ENCODE data around the gene C1QTNF3.
"Not testable (repeated sequence)": the region's sequence is repeated elsewhere in the genome, so short reads cannot be mapped to it uniquely, and the experiment has no call there.

Gene C1QTNF3

DNA sequence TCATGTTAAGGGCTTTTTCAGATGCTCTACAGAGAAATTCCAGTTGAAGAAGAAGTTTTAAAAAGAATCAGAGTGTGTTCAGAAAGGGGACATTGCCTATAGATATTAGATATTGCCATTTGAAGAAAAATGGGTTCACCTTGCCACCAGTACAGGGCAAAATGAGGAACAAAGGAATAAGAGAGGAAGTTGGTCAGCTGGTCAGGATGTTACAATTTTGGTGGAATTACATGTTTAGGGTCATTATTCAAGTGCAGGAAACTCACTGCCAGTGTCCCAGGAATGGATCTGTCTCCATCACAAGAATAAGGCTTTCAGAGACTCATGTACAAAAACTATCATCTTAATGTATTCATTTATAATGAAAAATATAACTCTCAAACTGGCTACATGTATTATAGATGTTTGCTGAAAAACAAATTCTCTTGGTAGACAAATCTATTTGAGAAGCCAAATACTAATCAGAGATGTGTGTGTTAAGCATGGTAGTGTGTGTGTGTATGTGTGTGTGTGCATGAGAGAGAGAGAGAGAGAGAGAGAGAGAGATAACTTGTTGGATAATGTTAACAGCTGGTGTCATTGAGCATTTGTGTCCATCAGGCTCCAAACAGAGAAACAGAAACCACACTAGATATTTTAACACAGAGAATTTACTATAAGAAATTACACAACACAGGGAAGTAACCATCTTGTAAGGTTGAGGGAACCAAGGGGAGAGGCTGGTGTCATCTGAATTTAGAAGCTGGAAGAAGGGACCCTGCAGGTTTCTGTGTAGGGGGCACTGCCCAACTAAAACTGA, 5.0 kb upstream of the C1QTNF3 start:
- no peak for DNase-seq

DNA sequence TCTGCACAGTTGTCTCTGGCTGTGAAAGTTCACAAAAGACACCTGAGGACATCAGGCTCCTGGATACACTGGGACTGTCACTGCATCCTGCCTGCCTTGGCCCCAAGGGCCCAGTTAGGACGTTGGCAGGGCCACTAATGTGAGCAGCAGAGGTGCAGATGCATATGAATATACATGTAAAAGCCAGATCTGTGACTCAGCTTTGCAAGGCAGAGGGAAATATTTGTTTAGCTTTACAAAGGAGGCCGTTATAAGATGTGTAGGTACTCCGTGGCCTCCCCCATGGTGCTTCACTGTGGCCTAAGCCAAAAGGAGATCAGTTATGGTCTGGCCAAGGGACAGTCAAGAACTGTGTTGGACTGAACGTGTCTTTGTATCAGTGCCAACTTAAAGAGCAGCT, 4.1 kb upstream of the C1QTNF3 start:
- no peak for DNase-seq

DNA sequence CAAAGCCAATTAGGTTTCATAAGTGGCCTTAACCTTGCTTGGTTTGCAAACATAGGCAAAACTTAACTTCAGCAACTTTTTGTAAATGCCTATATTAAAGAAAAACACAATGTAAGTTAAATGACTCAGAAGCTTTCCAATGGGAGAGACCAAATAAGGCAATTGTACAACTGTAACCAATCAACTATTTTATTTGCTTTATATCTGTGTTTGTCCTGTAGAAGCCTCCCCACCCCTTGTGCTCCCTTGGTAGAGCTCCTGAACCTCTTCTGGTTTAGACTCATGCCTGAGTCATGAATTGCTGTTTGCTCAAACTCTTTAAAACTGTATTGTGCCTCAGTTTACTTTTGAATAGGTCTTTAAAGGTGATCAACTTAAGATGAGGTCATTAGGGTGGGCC, 3.0 kb upstream of the C1QTNF3 start:
- DNase-seq: peak; percentile 51

GRCh38 chr5:34045023-34045422, 2.0 kb upstream of the C1QTNF3 start:
- DNase-seq: no peak

GRCh38 chr5:34042321-34042720, 692 bp downstream of the C1QTNF3 start:
- DNase-seq: no peak

GRCh38 chr5:34041247-34041972, 1.6 kb downstream of the C1QTNF3 start:
- no peak for DNase-seq

- DNase-seq: no peak
Observed at GRCh38 chr5:34040472-34040871, 2.5 kb downstream of the C1QTNF3 start.

- DNase-seq: no peak
Observed at GRCh38 chr5:34039398-34040157, 3.4 kb downstream of the C1QTNF3 start.

GRCh38 chr5:34038838-34039237, 4.2 kb downstream of the C1QTNF3 start:
- no peak for DNase-seq

DNA sequence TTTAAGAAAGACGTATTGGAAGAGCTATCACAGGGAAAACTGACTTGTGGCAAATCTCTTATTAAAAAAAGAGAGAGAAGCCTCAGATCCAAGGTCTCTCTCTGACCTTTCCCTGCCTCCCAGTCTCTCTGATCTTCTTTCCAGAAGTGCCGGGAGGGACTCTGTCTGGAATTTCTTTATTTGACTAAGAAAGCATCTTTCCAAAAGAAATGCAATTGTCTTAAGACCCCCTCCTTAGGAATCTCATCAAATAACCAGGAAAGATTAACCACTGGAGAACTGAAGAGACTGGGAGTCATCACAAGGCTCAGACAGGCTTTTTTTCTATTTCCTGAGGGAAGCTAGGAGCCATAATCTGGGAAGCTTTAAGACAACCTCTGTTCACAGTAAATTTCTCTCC, 4.6 kb downstream of the C1QTNF3 start:
- no peak for DNase-seq

DNA sequence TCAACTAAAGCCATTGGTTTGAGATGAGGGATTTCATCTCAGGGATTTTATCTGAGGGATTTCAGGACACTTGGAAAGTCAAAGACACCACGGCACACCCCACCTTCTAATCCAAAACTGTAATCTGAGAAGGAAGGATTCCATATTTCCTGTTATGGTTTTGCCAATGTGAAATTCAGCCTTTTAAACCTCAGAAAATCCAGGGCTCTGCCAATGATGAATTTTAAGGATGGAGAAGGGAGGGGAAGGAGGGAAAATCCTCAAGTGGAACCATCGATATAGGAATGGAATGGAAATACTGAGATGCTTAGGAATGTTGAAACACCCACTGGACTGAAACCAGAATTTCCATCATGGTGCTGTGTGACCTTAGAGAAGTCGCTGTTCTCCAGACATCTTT, 5.3 kb downstream of the C1QTNF3 start:
- DNase-seq: no peak

- DNase-seq: no peak
Observed at GRCh38 chr5:34035756-34036155, 7.3 kb downstream of the C1QTNF3 start.

DNA sequence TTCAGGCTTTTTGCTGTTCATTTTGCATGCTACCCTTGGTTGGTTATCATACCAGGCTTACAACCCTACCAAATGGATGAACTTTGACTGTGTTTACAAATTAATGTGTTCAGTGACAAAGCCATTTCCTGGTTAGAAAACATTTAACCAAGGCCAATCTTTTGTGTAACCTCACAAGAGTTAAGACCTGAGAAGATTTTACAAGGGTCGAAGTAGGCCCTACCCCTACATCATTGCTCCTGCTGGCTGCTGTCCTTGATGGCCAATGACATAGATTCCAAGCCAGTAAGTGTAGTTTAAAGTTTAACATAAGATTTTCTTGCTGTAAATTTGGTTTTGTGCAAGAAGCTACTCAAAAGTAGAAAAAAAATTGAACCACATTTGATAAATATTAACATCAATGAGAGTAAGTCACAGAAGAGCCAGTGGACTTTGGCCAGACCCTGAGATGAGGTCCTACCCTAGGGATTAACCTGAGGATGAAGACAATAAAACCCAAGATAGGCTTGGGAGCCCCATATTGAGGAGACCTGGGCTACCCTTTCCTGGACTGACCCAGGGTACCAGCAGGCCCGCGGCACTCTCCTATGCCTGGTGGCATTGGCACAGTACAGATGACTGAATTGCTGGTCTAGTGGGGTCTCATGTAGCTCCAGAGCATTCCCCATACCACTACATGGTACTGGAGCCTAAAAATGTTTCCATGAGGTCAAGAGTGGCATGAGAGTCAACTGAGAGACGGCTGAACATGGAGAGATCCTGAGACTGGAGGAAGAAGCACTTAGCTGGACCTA, 8.3 kb downstream of the C1QTNF3 start:
- DNase-seq: no peak

GRCh38 chr5:34031966-34032365, 11.0 kb downstream of the C1QTNF3 start:
- DNase-seq: no peak

GRCh38 chr5:34031117-34031516, 11.9 kb downstream of the C1QTNF3 start:
- DNase-seq: no peak

- DNase-seq: not testable (repeated sequence)
Observed at GRCh38 chr5:34030585-34030984, 12.4 kb downstream of the C1QTNF3 start.

GRCh38 chr5:34030048-34030447, 13.0 kb downstream of the C1QTNF3 start:
- DNase-seq: no peak

GRCh38 chr5:34028349-34028748, 14.7 kb downstream of the C1QTNF3 start:
- no peak for DNase-seq

GRCh38 chr5:34026089-34026761, 16.8 kb downstream of the C1QTNF3 start:
- no peak for DNase-seq

- DNase-seq: peak; percentile 57
Observed at GRCh38 chr5:34022121-34022705, 20.8 kb downstream of the C1QTNF3 start.

DNA sequence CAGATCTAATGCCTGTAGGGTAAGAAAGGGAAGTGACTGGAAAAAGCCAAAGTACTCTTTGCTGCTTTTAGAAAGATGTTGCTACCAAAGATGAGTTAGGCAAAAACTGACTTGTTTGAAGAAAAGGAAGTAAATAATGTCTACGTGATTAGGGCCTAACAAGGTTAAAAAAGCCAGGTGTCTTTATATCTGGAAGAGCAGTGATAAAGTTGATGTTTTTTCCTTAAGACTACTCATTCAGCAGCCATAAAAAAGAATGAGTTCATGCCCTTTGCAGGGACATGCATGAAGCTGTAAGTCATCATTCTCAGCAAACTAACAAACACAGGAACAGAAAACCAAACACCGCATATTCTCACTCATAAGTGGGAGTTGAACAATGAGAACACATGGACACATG, 21.7 kb downstream of the C1QTNF3 start:
- no peak for DNase-seq

DNA sequence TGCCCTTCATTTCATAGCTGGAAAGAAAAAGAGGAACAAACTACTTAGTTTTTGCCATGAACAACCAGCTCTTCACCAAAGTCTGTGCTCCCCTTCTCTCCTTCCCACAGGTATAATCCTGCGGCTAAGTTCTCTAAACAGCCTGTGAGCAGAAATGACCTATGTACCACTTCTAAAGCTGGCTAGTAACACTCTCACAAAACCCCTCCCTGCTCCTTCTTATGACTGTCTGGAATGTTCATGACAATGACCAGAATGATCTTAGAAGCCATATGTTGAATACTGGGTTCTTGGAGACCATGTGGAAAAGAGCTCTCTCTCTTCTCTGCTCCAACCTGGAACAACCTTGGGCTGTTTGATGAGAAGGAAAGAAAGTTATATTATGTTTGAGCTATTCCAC, 22.3 kb downstream of the C1QTNF3 start:
- DNase-seq: no peak

Measured in EL (cell line).